ENCODE data around the gene RAB6C.
"Not testable (repeated sequence)": the region's sequence is repeated elsewhere in the genome, so short reads cannot be mapped to it uniquely, and the experiment has no call there.

RAB6C gene

DNA sequence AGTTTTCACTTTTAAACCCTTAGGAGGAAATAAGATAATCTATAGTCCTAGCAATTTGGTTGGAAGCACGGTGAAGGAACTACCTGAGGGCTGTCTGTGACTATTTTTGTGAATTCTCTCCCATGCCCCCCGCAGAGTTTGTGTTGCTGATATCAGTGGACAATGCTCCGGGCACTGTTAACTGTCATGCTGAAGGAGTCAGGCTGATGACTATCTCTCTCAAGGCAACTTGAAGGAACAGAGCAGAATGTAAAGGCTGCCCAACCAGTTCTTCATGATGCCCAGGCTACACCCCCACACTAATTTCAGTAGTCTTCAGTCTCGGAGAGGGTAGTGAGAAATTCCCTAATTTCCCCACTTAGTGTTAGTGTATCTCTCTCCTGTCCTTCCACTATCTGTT is 21.6 kb upstream of the RAB6C start:
- Histone ChIP-seq H3K4me1 (ENCODE audit: control insufficient read depth, low read depth, low read length) (no peaks in the 10 kb centered on the region), H3K27ac (ENCODE audit: low read length) (no peak overlapping the region), H3K27me3 (ENCODE audit: control insufficient read depth, insufficient read depth, low read length) (no peaks in the 10 kb centered on the region), H3K36me3 (ENCODE audit: control insufficient read depth, low read depth, low read length) (no peaks in the 10 kb centered on the region), H3K9ac (ENCODE audit: low read length) (no peak overlapping the region), H3K4me3 (ENCODE audit: low read length) (no peak overlapping the region), H3K9me3 (ENCODE audit: control insufficient read depth, low read depth, low read length) (no peaks in the 10 kb centered on the region)

DNA sequence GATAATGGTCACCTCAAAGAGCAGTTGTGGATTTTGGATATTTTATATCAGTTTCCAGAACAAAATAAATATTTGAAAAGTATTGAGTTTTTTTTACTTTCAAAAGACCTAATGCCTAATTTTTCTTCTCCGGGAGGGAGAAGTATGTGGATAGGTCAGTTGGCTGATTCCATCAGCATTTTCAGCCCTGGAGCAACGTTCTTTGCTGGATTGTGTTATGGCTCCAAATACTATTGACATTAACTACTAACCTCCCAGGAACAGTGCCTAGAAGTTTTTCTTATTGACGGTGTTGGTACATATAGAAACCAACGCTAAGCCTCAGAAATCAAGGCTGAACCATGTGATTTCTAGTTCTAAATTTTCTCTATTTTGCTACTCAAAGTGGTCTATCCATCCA is 20.7 kb upstream of the RAB6C start:
- not testable (repeated sequence) for H3K27me3 ChIP-seq (ENCODE audit: control insufficient read depth, insufficient read depth, low read length); H3K4me3 ChIP-seq (ENCODE audit: low read length); H3K9ac ChIP-seq (ENCODE audit: low read length); H3K4me1 ChIP-seq (ENCODE audit: control insufficient read depth, low read depth, low read length); H3K9me3 ChIP-seq (ENCODE audit: control insufficient read depth, low read depth, low read length); H3K36me3 ChIP-seq (ENCODE audit: control insufficient read depth, low read depth, low read length); H3K27ac ChIP-seq (ENCODE audit: low read length)

DNA sequence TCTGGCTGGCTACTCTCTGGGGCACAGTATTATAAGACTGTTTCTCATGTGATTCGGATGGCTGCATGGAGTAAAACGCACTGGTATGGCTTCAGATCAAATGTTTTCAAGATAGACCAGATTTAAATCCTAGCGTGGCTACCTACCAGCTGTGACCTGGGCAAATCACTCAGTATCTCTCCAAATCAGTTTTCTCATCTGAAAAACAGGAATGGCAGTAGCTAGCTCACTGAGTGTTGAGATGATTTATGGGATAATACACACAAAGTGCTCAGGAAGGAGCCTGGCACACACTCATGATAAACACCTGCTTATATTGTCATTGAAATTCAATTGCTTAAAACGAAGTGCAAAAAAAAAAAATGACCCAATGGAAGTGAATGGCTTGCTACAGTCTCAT is 10.9 kb upstream of the RAB6C start:
- H3K9ac ChIP-seq (ENCODE audit: low read length); H3K4me1 ChIP-seq (ENCODE audit: control insufficient read depth, low read depth, low read length); H3K4me3 ChIP-seq (ENCODE audit: low read length); H3K27me3 ChIP-seq (ENCODE audit: control insufficient read depth, insufficient read depth, low read length); H3K36me3 ChIP-seq (ENCODE audit: control insufficient read depth, low read depth, low read length); H3K9me3 ChIP-seq (ENCODE audit: control insufficient read depth, low read depth, low read length); H3K27ac ChIP-seq (ENCODE audit: low read length): not testable (repeated sequence)

DNA sequence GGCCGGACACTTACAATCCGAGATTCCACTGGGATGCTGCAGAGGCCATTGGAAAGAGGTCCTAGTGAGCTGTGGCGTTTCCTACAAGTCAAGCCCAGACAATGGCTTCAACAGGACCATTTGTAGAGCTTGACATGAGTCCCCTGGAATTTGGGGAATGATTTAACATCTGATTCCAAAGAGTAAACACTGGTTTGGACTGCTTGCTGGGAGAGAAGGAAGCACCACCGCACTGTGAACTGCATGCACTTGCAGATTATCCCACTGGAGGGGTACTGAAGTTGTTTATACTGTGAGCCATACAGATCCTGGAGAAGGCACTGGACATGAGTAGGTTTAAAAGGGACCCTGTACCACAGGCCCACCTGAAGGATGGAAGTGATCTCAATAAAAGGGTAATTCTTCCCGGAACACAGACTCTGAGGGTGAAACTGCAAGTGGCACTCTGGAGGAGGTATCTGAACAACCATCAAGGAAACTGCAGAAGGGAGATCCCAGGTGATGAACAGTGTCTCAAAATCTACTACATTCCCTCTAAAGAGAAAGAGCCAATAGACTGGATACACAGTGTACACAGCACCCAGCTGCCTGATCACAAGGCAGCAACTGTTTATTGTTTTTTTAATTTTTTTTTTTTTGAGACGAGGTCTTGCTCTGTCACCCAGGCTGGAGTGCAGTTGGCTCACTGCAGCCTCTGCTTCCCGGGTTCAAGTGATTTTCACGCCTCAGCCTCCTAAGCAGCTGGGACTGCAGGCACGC is 4.3 kb upstream of the RAB6C start:
- H3K36me3 ChIP-seq (ENCODE audit: control insufficient read depth, low read depth, low read length): no peaks in the 10 kb centered on the region
- H3K27ac ChIP-seq (ENCODE audit: low read length): no peak overlapping the region
- peaks cover 21% of the 10 kb centered on the region for H3K27me3 ChIP-seq (ENCODE audit: control insufficient read depth, insufficient read depth, low read length)
- no peak overlapping the region for H3K4me3 ChIP-seq (ENCODE audit: low read length)
- no peaks in the 10 kb centered on the region for H3K4me1 ChIP-seq (ENCODE audit: control insufficient read depth, low read depth, low read length)
- H3K9ac ChIP-seq (ENCODE audit: low read length): no peak overlapping the region
- no peaks in the 10 kb centered on the region for H3K9me3 ChIP-seq (ENCODE audit: control insufficient read depth, low read depth, low read length)

DNA sequence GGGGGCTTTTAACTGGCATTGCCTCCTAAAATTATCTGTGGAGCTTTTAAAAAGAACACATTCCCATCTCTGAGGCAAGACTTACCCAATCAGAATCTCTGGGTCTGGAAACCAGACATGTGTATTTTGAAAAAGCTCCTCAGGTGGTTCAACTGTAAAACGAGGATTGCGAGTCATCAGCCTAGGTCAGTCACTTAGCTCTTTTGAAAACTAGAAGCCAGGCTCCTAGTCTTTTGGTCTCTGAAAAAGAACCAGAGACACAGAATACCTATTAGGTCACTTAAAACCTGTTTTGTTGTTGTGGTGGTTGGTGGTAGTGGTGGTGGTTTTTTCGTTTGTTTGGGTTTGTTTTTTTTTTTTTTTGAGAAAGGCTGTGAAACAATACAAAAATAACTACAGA is 2.5 kb upstream of the RAB6C start:
- H3K27me3 ChIP-seq (ENCODE audit: control insufficient read depth, insufficient read depth, low read length): peaks cover 37% of the 10 kb centered on the region
- not testable (repeated sequence) for H3K27ac ChIP-seq (ENCODE audit: low read length); H3K9ac ChIP-seq (ENCODE audit: low read length); H3K4me1 ChIP-seq (ENCODE audit: control insufficient read depth, low read depth, low read length); H3K9me3 ChIP-seq (ENCODE audit: control insufficient read depth, low read depth, low read length); H3K4me3 ChIP-seq (ENCODE audit: low read length); H3K36me3 ChIP-seq (ENCODE audit: control insufficient read depth, low read depth, low read length)

GRCh38 chr2:129977986-129978385 is 1.5 kb upstream of the RAB6C start:
- Histone ChIP-seq H3K9me3 (ENCODE audit: control insufficient read depth, low read depth, low read length) (no peaks in the 10 kb centered on the region), H3K36me3 (ENCODE audit: control insufficient read depth, low read depth, low read length) (no peaks in the 10 kb centered on the region), H3K4me3 (ENCODE audit: low read length) (no peak overlapping the region), H3K4me1 (ENCODE audit: control insufficient read depth, low read depth, low read length) (no peaks in the 10 kb centered on the region), H3K9ac (ENCODE audit: low read length) (no peak overlapping the region), H3K27ac (ENCODE audit: low read length) (no peak overlapping the region), H3K27me3 (ENCODE audit: control insufficient read depth, insufficient read depth, low read length) (peaks cover 37% of the 10 kb centered on the region)

DNA sequence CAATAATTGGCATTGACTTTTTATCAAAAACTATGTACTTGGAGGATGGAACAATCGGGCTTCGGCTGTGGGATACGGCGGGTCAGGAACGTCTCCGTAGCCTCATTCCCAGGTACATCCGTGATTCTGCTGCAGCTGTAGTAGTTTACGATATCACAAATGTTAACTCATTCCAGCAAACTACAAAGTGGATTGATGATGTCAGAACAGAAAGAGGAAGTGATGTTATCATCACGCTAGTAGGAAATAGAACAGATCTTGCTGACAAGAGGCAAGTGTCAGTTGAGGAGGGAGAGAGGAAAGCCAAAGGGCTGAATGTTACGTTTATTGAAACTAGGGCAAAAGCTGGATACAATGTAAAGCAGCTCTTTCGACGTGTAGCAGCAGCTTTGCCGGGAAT is 780 bp downstream of the RAB6C start:
- H3K4me1 ChIP-seq (ENCODE audit: control insufficient read depth, low read depth, low read length); H3K9ac ChIP-seq (ENCODE audit: low read length); H3K36me3 ChIP-seq (ENCODE audit: control insufficient read depth, low read depth, low read length); H3K27ac ChIP-seq (ENCODE audit: low read length); H3K9me3 ChIP-seq (ENCODE audit: control insufficient read depth, low read depth, low read length): not testable (repeated sequence)
- H3K4me3 ChIP-seq (ENCODE audit: low read length): peak overlapping the region; percentile 37
- peaks cover 37% of the 10 kb centered on the region for H3K27me3 ChIP-seq (ENCODE audit: control insufficient read depth, insufficient read depth, low read length)

GRCh38 chr2:129981689-129982088 is 2.2 kb downstream of the RAB6C start:
- not testable (repeated sequence) for H3K36me3 ChIP-seq (ENCODE audit: control insufficient read depth, low read depth, low read length); H3K27ac ChIP-seq (ENCODE audit: low read length); H3K4me1 ChIP-seq (ENCODE audit: control insufficient read depth, low read depth, low read length); H3K4me3 ChIP-seq (ENCODE audit: low read length); H3K9ac ChIP-seq (ENCODE audit: low read length); H3K9me3 ChIP-seq (ENCODE audit: control insufficient read depth, low read depth, low read length)
- H3K27me3 ChIP-seq (ENCODE audit: control insufficient read depth, insufficient read depth, low read length): peaks cover 37% of the 10 kb centered on the region

- no peaks in the 10 kb centered on the region for H3K9me3 ChIP-seq (ENCODE audit: control insufficient read depth, low read depth, low read length)
- H3K4me3 ChIP-seq (ENCODE audit: low read length): no peak overlapping the region
- H3K4me1 ChIP-seq (ENCODE audit: control insufficient read depth, low read depth, low read length): no peaks in the 10 kb centered on the region
- H3K27me3 ChIP-seq (ENCODE audit: control insufficient read depth, insufficient read depth, low read length): peaks cover 23% of the 10 kb centered on the region
- H3K27ac ChIP-seq (ENCODE audit: low read length): no peak overlapping the region
- no peaks in the 10 kb centered on the region for H3K36me3 ChIP-seq (ENCODE audit: control insufficient read depth, low read depth, low read length)
- H3K9ac ChIP-seq (ENCODE audit: low read length): no peak overlapping the region
Observed at GRCh38 chr2:129984426-129984825, 5.0 kb downstream of the RAB6C start.

DNA sequence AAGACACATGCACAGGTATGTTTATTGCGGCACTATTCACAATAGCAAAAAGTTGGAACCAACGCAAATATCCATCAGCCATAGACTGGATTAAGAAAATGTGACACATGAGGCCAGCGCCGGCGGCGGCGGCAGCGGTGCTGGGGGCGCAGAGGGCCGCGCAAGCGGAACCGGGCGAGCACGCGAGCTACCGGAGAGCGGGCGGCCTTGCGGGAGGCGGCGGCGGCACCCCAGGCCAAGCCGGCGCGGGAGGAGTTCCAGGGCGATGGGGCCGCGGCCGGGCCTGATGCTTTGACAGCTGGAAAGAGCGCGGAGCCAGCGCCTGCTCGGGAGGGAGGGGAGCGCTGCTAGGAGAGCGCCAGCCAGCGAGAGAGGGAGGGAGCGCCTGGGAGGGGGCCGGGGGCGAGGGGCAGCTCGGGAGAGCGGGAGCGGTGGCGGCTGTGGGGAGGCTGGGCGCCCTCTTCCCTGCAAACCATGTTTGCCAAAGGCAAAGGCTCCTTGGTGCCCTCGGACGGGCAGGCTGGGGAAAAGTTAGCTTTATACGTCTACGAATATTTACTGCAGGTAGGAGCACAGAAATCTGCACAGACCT is 13.0 kb downstream of the RAB6C start:
- not testable (repeated sequence) for H3K9ac ChIP-seq (ENCODE audit: low read length); H3K9me3 ChIP-seq (ENCODE audit: control insufficient read depth, low read depth, low read length); H3K4me1 ChIP-seq (ENCODE audit: control insufficient read depth, low read depth, low read length); H3K36me3 ChIP-seq (ENCODE audit: control insufficient read depth, low read depth, low read length); H3K27ac ChIP-seq (ENCODE audit: low read length)
- H3K27me3 ChIP-seq (ENCODE audit: control insufficient read depth, insufficient read depth, low read length): peaks cover 29% of the 10 kb centered on the region
- H3K4me3 ChIP-seq (ENCODE audit: low read length): peak overlapping the region; percentile 39

DNA sequence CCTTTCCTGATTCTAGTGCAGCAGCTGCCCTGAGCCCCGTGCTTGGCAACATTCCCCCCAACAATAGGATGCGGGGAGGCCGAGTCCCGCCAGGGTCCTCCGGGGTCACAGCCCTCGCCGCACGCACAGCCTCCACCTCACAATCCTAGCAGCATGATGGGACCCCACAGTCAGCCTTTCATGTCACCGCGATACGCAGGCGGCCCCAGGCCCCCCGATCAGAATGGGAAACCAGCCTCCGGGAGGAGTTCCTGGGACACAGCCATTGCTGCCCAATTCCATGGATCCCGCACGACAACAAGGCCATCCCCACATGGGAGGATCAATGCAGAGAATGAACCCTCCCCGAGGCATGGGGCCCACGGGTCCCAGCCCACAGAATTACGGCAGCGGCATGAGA is 13.7 kb downstream of the RAB6C start:
- Histone ChIP-seq H3K27me3 (ENCODE audit: control insufficient read depth, insufficient read depth, low read length) (peaks cover 29% of the 10 kb centered on the region), H3K4me3 (ENCODE audit: low read length) (peak overlapping the region; percentile 39)
- H3K27ac ChIP-seq (ENCODE audit: low read length); H3K4me1 ChIP-seq (ENCODE audit: control insufficient read depth, low read depth, low read length); H3K36me3 ChIP-seq (ENCODE audit: control insufficient read depth, low read depth, low read length); H3K9me3 ChIP-seq (ENCODE audit: control insufficient read depth, low read depth, low read length); H3K9ac ChIP-seq (ENCODE audit: low read length): not testable (repeated sequence)

- not testable (repeated sequence) for H3K4me1 ChIP-seq (ENCODE audit: control insufficient read depth, low read depth, low read length); H3K36me3 ChIP-seq (ENCODE audit: control insufficient read depth, low read depth, low read length); H3K9me3 ChIP-seq (ENCODE audit: control insufficient read depth, low read depth, low read length); H3K27ac ChIP-seq (ENCODE audit: low read length); H3K9ac ChIP-seq (ENCODE audit: low read length); H3K4me3 ChIP-seq (ENCODE audit: low read length)
- H3K27me3 ChIP-seq (ENCODE audit: control insufficient read depth, insufficient read depth, low read length): peaks cover 14% of the 10 kb centered on the region
Observed at GRCh38 chr2:129996657-129997237, 17.3 kb downstream of the RAB6C start.
